Activated CD4-positive, CD25-positive, alpha-beta regulatory T cell (primary cell): ENCODE results near the gene NUP210.

ENCODE experiments used
- DNase-seq, 4 experiments: peaks; one replicate each; lab custom pipeline; 2025; lab: John Stamatoyannopoulos, UW

The NUP210 gene

DNA sequence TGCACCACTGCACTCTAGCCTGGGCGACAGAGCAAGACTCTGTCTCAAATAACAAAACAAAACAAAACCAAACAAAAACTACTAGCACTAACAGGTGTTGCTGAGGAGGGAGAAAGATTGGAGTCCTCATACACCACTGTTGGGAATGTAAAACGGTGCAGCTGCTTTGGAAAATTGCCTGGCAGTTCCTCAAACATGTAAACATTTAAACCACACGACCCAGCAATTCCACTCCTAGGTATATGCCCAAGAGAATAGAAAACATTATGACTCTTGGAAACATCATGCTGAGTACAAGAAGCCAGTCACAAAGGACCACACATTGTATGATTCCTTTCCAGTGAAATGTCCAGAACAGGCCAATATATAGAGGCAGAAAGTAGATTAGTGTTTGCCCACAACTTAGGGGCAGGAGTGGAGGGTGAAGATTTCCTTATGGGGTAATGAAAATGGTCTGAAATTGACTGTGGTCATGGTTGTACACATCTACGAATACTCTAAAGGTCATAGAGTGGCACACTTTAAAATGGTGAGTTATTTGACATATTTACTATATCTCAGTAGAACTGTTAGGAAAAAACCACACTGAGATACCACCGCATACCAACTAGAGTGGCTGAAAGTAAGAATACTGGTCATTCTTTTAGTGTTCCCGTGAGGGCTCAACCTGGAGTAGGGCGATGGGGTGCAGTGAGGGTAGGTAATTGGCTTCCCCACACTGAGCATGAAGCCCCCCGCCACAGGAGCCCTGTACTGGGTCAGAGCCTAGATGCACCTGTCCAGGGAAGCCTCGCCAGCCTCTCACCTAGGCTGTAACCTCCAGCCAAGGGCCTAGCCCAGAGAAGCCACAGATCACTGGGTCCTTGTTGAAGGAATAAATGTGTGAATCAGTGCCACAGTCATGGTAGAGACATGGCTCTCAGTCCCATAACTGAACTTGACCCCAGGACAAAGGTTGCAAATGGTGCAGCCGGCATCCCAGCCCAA lies 131.1 kb downstream of the NUP210 start:
- no peak for DNase-seq

GRCh38 chr3:13287833-13288232 lies 132.3 kb downstream of the NUP210 start:
- DNase-seq, result no peak

- DNase-seq, result no peak
Measured at GRCh38 chr3:13286873-13287272, 133.2 kb downstream of the NUP210 start.

DNA sequence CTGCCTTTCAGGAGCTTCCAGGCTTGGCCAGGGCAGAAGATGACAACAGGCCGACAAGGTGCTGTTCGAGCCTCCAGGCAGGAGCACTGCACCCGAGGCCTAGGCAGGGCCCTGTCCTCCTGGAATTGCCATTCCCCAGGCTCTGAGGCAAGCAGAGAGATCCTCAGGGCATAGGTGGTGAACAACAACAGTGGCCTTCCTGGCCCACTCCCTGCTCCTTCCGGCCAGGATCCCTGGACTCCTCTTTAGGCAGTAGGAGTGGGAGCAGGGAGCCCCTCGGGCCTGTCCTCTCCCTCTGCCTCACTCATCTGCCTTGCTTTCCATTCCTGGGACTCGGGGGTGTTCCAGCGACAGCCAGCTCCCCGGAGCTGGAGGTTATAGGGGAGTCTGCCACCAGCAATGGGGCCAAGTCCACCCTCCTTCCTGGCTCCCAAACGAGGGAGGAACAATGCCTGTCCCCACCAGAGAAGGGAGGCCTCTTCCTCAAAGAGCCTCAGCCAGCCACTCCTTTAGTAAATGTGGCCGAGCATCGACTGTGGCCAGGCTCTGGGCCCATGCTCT lies 135.0 kb downstream of the NUP210 start:
- DNase-seq, result no peak

DNA sequence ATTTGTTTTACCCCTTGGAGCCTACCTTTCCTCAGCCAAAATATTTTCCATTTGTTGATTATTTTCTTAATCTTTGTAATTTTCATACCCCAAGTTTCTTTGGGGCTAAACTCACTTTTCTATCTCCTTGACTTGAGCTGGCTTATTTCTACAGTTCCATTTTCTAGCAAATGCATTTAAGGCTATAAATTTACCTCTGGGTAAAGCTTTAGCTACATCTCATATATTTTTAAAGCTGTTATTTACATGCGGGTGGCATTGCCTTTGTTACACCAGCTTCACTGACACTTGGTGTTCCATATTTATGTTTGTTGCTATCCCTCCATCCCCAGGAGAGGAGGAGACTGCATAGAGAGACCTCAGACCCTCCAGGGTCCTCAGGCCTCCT lies 136.3 kb downstream of the NUP210 start:
- no peak for DNase-seq

DNA sequence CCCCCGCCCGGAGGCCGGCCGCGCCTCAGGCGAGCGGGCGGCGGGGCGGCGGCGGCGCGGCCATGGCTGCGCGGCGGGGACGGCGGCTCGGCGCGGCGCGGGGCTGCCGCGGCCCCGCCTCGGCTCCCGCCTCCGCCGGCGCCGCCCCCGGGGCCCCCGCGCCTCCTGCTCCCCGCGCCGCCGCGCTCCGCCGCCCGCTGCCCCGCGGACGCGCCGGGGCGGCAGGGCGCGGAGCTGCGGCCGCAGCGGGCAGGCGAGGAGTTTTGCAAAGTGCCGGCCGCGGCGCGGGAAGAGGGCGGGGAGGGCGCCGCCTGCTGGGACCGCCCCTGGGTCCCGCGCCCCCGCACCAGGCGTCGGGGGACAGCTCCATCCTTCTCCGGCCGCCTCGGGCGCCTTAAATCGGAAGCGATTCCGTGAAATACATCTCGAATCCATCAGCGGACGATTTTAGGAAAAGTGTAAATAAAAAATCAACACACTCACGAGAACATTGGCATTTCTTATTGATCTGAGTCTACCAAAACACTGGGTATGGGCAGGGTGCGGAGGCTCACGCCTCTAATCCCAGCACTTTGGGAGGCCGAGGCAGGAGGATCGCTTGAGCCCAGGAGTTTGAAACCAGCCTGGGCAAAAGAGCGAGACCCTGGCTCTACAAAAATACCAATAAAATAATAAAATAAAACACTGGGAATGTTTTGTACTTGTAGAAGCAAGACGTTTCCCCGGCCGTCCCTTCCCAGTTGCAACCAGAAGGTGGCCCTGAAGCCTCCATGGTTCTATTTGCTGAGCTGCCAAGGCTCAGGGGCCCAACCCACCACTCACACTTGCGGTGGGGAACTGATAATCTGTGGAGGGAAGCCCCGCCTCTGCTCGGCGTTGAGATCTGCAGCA lies 136.9 kb downstream of the NUP210 start:
- no peak for DNase-seq

GRCh38 chr3:13282358-13282985 lies 137.7 kb downstream of the NUP210 start:
- DNase-seq, result no peak

DNA sequence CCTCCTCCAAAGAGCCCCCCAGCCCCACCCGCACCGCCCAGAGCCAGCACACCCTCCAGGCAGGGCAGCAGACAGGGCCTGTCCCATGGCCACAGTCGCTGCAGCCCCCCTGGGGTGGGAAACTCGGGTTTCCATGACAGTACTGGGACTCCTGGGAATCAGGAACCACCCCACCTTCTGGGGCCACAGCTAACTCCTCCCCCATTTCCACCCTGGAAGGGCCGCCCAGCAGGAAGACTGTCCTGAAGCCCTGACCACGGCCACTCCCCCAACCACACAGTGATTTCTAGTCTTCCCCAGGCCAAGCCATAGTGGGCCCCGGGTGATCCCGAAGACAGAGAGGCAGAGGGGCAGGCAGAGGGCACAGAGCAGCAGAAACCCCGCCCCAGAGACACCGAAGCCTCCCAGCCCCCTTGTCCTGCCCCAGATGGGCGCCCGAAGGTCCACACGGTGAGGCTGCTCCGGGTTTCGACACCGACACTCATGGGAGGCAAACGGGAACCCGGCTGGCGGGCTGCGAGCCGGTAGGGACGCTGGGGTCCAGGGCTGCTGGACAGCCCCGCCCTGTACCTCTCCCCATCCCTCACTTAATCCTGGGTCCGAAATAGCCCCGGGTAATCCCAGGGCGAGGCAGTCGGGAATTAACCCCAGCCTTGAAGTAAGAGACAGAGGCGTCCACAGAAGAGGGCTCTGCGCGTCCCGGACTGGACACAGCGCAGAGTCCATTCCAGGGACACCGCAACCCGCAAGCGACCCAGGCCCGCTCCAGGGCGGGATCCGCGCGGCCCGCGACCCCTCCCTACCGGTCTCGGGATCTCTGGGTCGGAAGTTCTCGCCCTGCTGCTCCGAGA lies 138.4 kb downstream of the NUP210 start:
- DNase-seq, result no peak

- DNase-seq, result no peak
Measured at GRCh38 chr3:13280811-13281506, 139.2 kb downstream of the NUP210 start.

- no peak for DNase-seq
Measured at GRCh38 chr3:13280122-13280790, 139.9 kb downstream of the NUP210 start.

DNA sequence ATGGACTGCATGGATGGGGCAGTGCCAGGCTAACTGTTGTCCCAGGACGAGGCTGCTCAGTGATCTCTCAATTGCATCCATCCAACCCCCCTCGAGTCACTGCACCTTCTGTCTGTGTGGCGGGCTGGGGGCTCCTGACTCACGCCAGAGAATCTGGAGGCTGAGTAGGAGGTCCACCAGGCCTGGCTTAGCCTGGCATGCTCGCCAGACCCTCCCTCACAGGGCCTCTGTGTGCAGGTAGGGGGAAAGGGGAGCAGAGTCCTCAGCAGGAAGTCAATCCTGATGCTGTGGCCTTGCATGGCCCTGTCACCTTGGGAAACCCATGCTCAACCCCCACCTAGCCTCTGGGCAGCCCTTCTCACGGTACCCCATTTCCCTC lies 140.6 kb downstream of the NUP210 start:
- no peak for DNase-seq

DNA sequence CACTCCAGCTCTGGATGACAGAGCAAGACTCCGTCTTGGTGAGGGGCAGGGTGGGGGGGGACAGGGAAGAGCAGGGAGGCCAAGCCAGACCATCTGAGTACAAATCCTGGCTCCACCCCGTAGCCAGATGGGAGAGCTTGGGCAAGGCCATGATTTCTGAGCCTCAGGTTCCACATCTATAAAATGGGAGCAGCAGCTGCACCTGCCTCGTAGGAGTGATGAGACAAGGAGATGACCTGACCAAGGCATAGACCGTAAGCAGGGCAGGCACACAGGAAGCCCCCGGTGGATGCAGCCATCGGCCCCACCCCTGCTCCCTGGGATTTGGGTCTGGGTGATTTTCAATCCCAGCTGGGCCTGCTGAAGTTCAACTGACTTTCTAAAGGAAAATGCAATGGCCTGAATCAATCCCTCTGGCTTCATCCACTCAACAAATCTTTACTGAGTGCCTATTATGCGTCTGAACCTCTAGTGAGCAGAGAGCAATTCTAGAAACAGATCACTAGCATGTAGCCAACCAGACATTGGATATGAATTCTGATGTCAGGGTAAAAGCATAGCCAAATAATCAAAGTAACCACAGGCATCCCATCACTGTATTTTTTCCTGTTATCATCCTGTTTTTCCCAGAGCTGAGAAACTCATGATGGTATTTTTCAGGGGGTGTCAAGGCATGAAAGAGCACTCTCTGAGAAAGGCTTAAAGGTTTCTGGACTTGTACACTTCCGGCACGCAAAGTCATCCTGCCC lies 141.2 kb downstream of the NUP210 start:
- no peak for DNase-seq

GRCh38 chr3:13277860-13278531 lies 142.1 kb downstream of the NUP210 start:
- no peak for DNase-seq

- no peak for DNase-seq
Measured at GRCh38 chr3:13277196-13277813, 142.8 kb downstream of the NUP210 start.

GRCh38 chr3:13276438-13277195 lies 143.5 kb downstream of the NUP210 start:
- DNase-seq, result no peak

DNA sequence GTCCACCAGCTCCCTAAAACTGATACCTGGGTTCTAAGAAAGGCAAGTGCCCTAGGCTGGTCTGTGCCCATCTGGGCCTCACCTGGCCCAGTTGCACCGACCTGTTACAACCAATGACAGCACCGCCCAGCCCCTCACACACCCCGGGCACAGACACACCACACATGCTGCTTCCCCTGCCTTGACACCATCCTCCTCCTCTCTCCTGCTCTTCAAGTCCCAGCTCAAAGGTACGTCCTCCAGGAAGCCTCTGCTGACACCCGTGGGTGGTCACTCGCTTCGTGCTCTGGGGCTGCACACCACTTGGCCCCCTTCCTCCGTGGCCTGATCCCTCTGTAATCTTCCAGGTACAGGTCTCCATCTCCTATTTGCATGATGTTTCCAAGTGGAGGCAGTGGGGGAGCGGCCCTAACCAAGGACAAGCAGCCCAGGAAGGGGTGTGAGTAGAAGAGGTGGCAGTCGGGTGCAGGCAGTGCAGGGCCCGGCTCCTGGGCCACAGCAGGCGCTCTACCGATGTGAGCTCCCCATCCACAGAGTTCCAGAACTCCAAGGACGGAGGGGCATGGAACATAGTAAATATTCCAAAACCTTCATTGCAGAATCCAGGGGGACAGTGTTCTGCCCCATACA lies 144.6 kb downstream of the NUP210 start:
- DNase-seq, result no peak
